HEK293 (cell line): ENCODE measurements around the gene CAPZB.

Experiments used
- ZNF423 ChIP-seq: fragments of 450-650 bp; formaldehyde crosslinking; IDR thresholded peaks from 2 replicates; pipeline ENCODE4 v1.5.1; 2016; ENCODE audit warnings: missing biosample characterization, missing genetic modification characterization
- ZNF529 ChIP-seq: fragments of 450-650 bp; formaldehyde crosslinking; IDR thresholded peaks from 2 replicates; pipeline ENCODE4 v1.5.1; 2017; ENCODE audit warnings: missing genetic modification characterization, missing biosample characterization; ENCODE audit not compliant: insufficient replicate concordance
- TF ChIP-seq, protein P1 (sequence below): fragments of 450-650 bp; formaldehyde crosslinking; IDR thresholded peaks from 2 replicates; pipeline ENCODE4 v1.5.1; 2016; ENCODE audit warnings: missing biosample characterization, missing genetic modification characterization
- TF ChIP-seq, protein P2 (sequence below): fragments of 450-650 bp; formaldehyde crosslinking; IDR thresholded peaks from 2 replicates; pipeline ENCODE4 v1.5.1; 2016; ENCODE audit warnings: missing biosample characterization, missing genetic modification characterization
- TF ChIP-seq, protein P3 (sequence below): IDR thresholded peaks from 2 replicates; pipeline ENCODE4 v1.6.1; 2011; ENCODE audit warnings: mild to moderate bottlenecking, low read depth, low read length, borderline replicate concordance

DNA sequence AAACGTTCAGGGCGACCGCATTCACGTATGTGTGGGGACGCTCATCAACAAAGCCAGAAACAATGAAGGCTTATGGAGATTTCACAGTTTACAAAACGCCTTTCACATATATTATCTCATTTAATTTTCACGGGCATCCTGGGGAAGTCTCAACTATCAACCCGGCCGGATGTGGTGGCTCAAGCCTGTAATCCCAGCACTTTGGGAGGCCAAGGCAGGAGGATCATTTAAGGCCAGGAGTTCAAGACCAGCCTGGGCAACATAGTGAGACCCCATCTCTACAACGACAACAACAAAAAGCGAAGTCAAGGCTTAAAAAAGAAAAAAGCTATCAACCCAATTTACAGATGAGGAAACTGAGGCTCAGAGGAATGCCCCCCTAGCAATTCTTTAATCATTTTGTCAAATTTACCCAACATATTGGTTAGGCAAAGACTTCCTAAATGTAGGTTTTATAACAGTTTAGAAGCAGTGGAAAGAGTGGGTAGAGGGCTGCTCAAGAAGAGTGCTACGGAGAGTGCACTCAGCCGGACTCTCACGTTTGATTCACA, 144.9 kb downstream of the CAPZB start:
- TF ChIP-seq, protein P1, sequence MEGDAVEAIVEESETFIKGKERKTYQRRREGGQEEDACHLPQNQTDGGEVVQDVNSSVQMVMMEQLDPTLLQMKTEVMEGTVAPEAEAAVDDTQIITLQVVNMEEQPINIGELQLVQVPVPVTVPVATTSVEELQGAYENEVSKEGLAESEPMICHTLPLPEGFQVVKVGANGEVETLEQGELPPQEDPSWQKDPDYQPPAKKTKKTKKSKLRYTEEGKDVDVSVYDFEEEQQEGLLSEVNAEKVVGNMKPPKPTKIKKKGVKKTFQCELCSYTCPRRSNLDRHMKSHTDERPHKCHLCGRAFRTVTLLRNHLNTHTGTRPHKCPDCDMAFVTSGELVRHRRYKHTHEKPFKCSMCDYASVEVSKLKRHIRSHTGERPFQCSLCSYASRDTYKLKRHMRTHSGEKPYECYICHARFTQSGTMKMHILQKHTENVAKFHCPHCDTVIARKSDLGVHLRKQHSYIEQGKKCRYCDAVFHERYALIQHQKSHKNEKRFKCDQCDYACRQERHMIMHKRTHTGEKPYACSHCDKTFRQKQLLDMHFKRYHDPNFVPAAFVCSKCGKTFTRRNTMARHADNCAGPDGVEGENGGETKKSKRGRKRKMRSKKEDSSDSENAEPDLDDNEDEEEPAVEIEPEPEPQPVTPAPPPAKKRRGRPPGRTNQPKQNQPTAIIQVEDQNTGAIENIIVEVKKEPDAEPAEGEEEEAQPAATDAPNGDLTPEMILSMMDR (tag by site-specific recombination): no peak
- TF ChIP-seq ZNF423 (tag by site-specific recombination) (no peak), ZNF529 (tag by site-specific recombination) (no peak)
- TF ChIP-seq, protein P2, sequence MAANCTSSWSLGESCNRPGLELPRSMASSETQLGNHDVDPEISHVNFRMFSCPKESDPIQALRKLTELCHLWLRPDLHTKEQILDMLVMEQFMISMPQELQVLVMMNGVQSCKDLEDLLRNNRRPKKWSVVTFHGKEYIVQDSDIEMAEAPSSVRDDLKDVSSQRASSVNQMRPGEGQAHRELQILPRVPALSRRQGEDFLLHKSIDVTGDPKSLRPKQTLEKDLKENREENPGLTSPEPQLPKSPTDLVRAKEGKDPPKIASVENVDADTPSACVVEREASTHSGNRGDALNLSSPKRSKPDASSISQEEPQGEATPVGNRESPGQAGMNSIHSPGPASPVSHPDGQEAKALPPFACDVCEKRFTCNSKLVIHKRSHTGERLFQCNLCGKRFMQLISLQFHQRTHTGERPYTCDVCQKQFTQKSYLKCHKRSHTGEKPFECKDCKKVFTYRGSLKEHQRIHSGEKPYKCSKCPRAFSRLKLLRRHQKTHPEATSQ (tag by site-specific recombination): no peak
- TF ChIP-seq, protein P3, sequence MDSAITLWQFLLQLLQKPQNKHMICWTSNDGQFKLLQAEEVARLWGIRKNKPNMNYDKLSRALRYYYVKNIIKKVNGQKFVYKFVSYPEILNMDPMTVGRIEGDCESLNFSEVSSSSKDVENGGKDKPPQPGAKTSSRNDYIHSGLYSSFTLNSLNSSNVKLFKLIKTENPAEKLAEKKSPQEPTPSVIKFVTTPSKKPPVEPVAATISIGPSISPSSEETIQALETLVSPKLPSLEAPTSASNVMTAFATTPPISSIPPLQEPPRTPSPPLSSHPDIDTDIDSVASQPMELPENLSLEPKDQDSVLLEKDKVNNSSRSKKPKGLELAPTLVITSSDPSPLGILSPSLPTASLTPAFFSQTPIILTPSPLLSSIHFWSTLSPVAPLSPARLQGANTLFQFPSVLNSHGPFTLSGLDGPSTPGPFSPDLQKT: no peak
